Gastroesophageal sphincter (tissue), 3 donors: ENCODE measurements around the gene CD48.

Experiments
- CTCF ChIP-seq, 4 experiments: fragments of 200-600 bp in 2 of 4; fragments of 450-650 bp in 2 of 4; sonication (generic) in 1 of 4; IDR thresholded peaks; one replicate each; pipeline ENCODE4 v1.5.1; 2017 to 2019; ENCODE audit warnings: antibody characterized with exemption in 4 of 4, mild to moderate bottlenecking in 2 of 4, moderate library complexity in 2 of 4
- POLR2A ChIP-seq, 2 donors: fragments of 450-650 bp; IDR thresholded peaks; one replicate each; pipeline ENCODE4 v1.6.1; 2017; ENCODE audit warnings: antibody characterized with exemption in 2 of 2, mild to moderate bottlenecking in 2 of 2, moderate library complexity in 1 of 2
- POLR2AphosphoS5 ChIP-seq: sonication (generic); formaldehyde crosslinking; IDR thresholded peaks from one replicate; pipeline ENCODE4 v1.6.1; 2017; ENCODE audit warnings: antibody characterized with exemption

- no peak for TF ChIP-seq CTCF (IDR thresholded peaks at IDR 0.05)
- TF ChIP-seq POLR2A (IDR thresholded peaks at IDR 0.05): no peak
- TF ChIP-seq POLR2AphosphoS5: no peak
Observed at GRCh38 chr1:160711602-160712311, at the start of gene CD48.
